ENCODE results near the gene RPL9.

DNA sequence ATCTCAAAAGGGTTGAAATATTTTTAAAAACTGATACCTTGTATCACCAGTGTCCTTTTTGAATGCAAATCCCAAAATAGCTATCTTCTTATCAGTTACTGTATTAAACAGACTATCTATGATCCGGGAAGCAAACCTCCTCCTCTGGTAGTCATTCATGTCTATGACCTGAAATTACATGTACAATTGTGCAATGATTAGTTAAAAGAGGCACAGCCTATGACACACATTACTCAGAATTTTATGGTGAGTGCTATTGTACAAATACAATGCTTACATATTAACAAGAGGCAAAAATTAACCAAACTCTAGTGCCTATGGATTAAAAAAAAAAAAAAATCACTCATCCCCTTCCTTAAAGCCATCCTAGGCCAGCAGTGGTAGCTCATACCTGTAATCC lies 46.9 kb upstream of the RPL9 start:
- TF ChIP-seq, protein P1, sequence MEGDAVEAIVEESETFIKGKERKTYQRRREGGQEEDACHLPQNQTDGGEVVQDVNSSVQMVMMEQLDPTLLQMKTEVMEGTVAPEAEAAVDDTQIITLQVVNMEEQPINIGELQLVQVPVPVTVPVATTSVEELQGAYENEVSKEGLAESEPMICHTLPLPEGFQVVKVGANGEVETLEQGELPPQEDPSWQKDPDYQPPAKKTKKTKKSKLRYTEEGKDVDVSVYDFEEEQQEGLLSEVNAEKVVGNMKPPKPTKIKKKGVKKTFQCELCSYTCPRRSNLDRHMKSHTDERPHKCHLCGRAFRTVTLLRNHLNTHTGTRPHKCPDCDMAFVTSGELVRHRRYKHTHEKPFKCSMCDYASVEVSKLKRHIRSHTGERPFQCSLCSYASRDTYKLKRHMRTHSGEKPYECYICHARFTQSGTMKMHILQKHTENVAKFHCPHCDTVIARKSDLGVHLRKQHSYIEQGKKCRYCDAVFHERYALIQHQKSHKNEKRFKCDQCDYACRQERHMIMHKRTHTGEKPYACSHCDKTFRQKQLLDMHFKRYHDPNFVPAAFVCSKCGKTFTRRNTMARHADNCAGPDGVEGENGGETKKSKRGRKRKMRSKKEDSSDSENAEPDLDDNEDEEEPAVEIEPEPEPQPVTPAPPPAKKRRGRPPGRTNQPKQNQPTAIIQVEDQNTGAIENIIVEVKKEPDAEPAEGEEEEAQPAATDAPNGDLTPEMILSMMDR (IDR thresholded peaks at IDR 0.05; ENCODE audit: low read depth, low read length), result no peak
- TF ChIP-seq POLR2A (IDR thresholded peaks at IDR 0.05; ENCODE audit: extremely low read depth, insufficient read length), result no peak
